ENCODE data around the gene IDI2. TPM values are rescaled to one million over a fixed set of nuclear protein-coding genes. Genes with fewer than 3 reads are reported as not detected.

The IDI2 gene
- total RNA-seq, 4 donors from 2014 or later = 43.7 to 204 (median 86.7) TPM

GRCh38 chr10:1009071-1009494, 16.6 kb downstream of the IDI2 start:
- in situ Hi-C loops (cut with MboI; ENCODE audit: low sequenced_read_pairs in 4 of 4) = no loop called here
- ATAC-seq = no peak
- H3K27ac ChIP-seq = no peak overlapping the region
- no peaks in the 10 kb centered on the region for H3K27me3 ChIP-seq
- H3K4me3 ChIP-seq = no peak overlapping the region
- no peak for DNase-seq
- H3K36me3 ChIP-seq = peaks cover 13 to 99% of the 10 kb centered on the region in 2 donors
- no peaks in the 10 kb centered on the region for H3K4me1 ChIP-seq
- H3K9me3 ChIP-seq = no peaks in the 10 kb centered on the region
- intact Hi-C loops (cut with DNase I; ENCODE audit: low total_unique reads) = no loop called here
- TF ChIP-seq, protein P1, sequence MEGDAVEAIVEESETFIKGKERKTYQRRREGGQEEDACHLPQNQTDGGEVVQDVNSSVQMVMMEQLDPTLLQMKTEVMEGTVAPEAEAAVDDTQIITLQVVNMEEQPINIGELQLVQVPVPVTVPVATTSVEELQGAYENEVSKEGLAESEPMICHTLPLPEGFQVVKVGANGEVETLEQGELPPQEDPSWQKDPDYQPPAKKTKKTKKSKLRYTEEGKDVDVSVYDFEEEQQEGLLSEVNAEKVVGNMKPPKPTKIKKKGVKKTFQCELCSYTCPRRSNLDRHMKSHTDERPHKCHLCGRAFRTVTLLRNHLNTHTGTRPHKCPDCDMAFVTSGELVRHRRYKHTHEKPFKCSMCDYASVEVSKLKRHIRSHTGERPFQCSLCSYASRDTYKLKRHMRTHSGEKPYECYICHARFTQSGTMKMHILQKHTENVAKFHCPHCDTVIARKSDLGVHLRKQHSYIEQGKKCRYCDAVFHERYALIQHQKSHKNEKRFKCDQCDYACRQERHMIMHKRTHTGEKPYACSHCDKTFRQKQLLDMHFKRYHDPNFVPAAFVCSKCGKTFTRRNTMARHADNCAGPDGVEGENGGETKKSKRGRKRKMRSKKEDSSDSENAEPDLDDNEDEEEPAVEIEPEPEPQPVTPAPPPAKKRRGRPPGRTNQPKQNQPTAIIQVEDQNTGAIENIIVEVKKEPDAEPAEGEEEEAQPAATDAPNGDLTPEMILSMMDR (IDR thresholded peaks at IDR 0.05 in 4 of 5, conservative IDR thresholded peaks at IDR 0.05 in 1 of 5) = no peak
- TF ChIP-seq POLR2A (IDR thresholded peaks at IDR 0.05) = no peak

DNA sequence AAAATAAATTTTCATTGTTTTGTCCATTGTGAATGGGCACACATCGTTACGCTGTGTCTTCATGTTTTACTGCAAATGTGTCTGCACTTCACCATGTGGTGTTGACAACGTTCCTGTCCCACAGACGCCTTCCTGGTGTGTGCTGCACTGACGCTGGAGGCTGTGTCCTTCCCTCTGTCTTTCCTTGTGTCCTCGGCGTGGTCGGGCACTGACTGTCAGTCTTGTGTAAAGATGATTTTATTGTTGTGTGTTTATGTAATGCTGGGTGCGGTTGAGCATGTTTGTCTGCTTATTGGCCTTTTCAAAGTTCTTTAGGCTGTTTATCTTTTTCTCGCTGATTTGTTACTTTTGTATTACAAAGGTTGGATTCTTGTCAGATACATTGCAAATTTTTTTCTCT, 18.1 kb downstream of the IDI2 start:
- Histone ChIP-seq H3K4me1 (no peaks in the 10 kb centered on the region), H3K4me3 (no peak overlapping the region), H3K9me3 (no peaks in the 10 kb centered on the region), H3K27me3 (no peaks in the 10 kb centered on the region), H3K36me3 (peaks cover 18 to 99% of the 10 kb centered on the region in 2 donors), H3K27ac (no peak overlapping the region)
- DNase-seq (no peak), ATAC-seq (no peak)
- in situ Hi-C loops (cut with MboI; ENCODE audit: low sequenced_read_pairs in 4 of 4) = no loop called here
- intact Hi-C loops (cut with DNase I; ENCODE audit: low total_unique reads) = no loop called here
- TF ChIP-seq POLR2A (IDR thresholded peaks at IDR 0.05) = no peak
- TF ChIP-seq, protein P1 (IDR thresholded peaks at IDR 0.05 in 4 of 5, conservative IDR thresholded peaks at IDR 0.05 in 1 of 5) = no peak

DNA sequence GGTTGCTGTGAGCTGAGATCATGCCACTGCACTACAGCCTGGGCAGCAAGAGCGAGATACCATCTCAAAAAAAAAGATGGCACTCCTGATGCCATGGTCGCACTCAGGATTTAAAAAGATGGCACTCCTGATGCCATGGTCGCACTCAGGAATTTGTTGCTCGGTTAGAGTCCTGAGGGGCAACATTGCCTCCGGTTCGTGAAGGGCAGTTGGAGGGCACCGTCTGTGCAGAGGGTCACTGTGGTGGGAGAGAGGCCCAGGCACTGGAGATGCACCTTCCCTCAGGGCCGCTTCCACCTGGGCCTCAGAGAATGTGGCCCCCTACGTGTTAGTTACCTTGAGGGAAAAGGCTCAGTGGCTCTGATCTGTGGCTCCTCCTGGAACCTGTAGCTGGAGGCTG, 19.1 kb downstream of the IDI2 start:
- Histone ChIP-seq H3K4me1 (no peaks in the 10 kb centered on the region), H3K9me3 (no peaks in the 10 kb centered on the region), H3K36me3 (peaks cover 22 to 99% of the 10 kb centered on the region in 2 donors), H3K4me3 (no peak overlapping the region), H3K27me3 (no peaks in the 10 kb centered on the region), H3K27ac (no peak overlapping the region)
- intact Hi-C loops (cut with DNase I; ENCODE audit: low total_unique reads) = no loop called here
- ATAC-seq (no peak), DNase-seq (no peak)
- in situ Hi-C loops (cut with MboI; ENCODE audit: low sequenced_read_pairs in 4 of 4) = no loop called here
- TF ChIP-seq POLR2A (IDR thresholded peaks at IDR 0.05) = no peak
- TF ChIP-seq, protein P1 (IDR thresholded peaks at IDR 0.05 in 4 of 5, conservative IDR thresholded peaks at IDR 0.05 in 1 of 5) = no peak

- Histone ChIP-seq H3K27ac (no peak overlapping the region), H3K4me1 (no peaks in the 10 kb centered on the region), H3K4me3 (no peak overlapping the region), H3K36me3 (peaks cover 20 to 99% of the 10 kb centered on the region in 2 donors), H3K27me3 (no peaks in the 10 kb centered on the region), H3K9me3 (no peaks in the 10 kb centered on the region)
- no peak for ATAC-seq
- in situ Hi-C loops (cut with MboI; ENCODE audit: low sequenced_read_pairs in 4 of 4) (no loop called here), intact Hi-C loops (cut with DNase I; ENCODE audit: low total_unique reads) (no loop called here)
- TF ChIP-seq, protein P1 (IDR thresholded peaks at IDR 0.05 in 4 of 5, conservative IDR thresholded peaks at IDR 0.05 in 1 of 5) = no peak
- no peak for TF ChIP-seq POLR2A (IDR thresholded peaks at IDR 0.05)
- DNase-seq = no peak
These were observed 21.6 kb downstream of the IDI2 start for GRCh38 chr10:1003884-1004670.
